ENCODE results near the gene PAPSS1.

- TF ChIP-seq EZH2phosphoT487 (IDR thresholded peaks at IDR 0.05; ENCODE audit: insufficient read depth, low read depth) (no peak), EZH2 (IDR thresholded peaks at IDR 0.05; ENCODE audit: insufficient read depth, poor library complexity, severe bottlenecking) (no peak)
These were observed 30.0 kb downstream of the PAPSS1 start for GRCh38 chr4:107689912-107690587.

Data from GM23248 (cell line).